Chondrocyte (in vitro differentiated cells): Measurements from ENCODE around the gene DKK2. TPM values are rescaled to one million over a fixed set of nuclear protein-coding genes. Genes with fewer than 3 reads are reported as not detected.

ENCODE experiments used
- DNase-seq: peaks from one replicate; pipeline ENCODE4 v3.0.0; 2021; ENCODE audit warnings: mixed read lengths, low spot score
- H3K27ac Mint-ChIP-seq: one replicate; pipeline ENCODE4 v1.8.0; 2021; ENCODE audit warnings: mild to moderate bottlenecking, moderate library complexity, mixed read lengths; ENCODE audit not compliant: unreplicated experiment
- H3K27me3 Mint-ChIP-seq: 2 replicates; pipeline ENCODE4 v1.8.0; 2021; ENCODE audit warnings: low read depth, mixed read lengths
- H3K36me3 Mint-ChIP-seq: 2 replicates; pipeline ENCODE4 v1.8.0; 2021; ENCODE audit warnings: low read depth, mixed read lengths
- H3K4me1 Mint-ChIP-seq: 2 replicates; pipeline ENCODE4 v1.8.0; 2021; ENCODE audit warnings: low read depth, mild to moderate bottlenecking, mixed read lengths
- H3K4me3 Mint-ChIP-seq: one replicate; pipeline ENCODE4 v1.8.0; 2021; ENCODE audit warnings: mild to moderate bottlenecking, moderate library complexity, mixed read lengths; ENCODE audit not compliant: unreplicated experiment
- H3K9me3 Mint-ChIP-seq: 2 replicates; pipeline ENCODE4 v1.8.0; 2021; ENCODE audit warnings: low read depth, mixed read lengths
- total RNA-seq: library from RNA; stranded (reverse); gene quantifications from 3 replicates; pipeline ENCODE4 v1.2.1, GENCODE V29; 2021
- TF ChIP-seq, protein P1 (sequence below): fragments of 200-600 bp; sonication (generic); IDR thresholded peaks from 2 replicates; pipeline ENCODE4 v1.5.0; 2021; ENCODE audit warnings: antibody characterized with exemption, mild to moderate bottlenecking, moderate library complexity

The DKK2 gene
- total RNA-seq, 1 donor from 2014 or later = 107 TPM

DNA sequence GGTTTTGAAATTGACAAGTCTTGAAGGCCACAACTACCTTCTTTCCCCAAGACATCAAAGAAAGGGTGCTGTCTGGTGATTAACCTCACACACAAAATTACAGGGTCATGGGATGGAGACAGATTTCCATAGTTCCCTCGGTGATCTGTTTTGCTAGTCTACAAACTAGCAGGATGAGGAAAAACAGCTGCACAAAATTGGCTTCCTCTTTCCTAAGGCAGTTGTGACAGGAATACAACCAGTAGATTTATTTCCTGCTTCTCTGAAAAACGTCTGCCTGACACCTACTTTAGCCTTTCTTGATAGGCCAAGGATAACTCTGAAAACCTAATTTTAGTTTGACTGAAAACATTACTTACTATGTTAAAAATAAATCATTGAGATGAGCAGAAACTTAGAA is 39.6 kb downstream of the DKK2 start:
- no peak overlapping the region for H3K4me3 Mint-ChIP-seq
- H3K27ac Mint-ChIP-seq = peak overlapping the region; percentile 62
- peaks cover 10% of the 10 kb centered on the region for H3K36me3 Mint-ChIP-seq
- H3K27me3 Mint-ChIP-seq = no peaks in the 10 kb centered on the region
- H3K9me3 Mint-ChIP-seq = no peaks in the 10 kb centered on the region
- DNase-seq = no peak
- TF ChIP-seq, protein P1, sequence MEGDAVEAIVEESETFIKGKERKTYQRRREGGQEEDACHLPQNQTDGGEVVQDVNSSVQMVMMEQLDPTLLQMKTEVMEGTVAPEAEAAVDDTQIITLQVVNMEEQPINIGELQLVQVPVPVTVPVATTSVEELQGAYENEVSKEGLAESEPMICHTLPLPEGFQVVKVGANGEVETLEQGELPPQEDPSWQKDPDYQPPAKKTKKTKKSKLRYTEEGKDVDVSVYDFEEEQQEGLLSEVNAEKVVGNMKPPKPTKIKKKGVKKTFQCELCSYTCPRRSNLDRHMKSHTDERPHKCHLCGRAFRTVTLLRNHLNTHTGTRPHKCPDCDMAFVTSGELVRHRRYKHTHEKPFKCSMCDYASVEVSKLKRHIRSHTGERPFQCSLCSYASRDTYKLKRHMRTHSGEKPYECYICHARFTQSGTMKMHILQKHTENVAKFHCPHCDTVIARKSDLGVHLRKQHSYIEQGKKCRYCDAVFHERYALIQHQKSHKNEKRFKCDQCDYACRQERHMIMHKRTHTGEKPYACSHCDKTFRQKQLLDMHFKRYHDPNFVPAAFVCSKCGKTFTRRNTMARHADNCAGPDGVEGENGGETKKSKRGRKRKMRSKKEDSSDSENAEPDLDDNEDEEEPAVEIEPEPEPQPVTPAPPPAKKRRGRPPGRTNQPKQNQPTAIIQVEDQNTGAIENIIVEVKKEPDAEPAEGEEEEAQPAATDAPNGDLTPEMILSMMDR = no peak
- H3K4me1 Mint-ChIP-seq = peaks cover 42% of the 10 kb centered on the region

DNA sequence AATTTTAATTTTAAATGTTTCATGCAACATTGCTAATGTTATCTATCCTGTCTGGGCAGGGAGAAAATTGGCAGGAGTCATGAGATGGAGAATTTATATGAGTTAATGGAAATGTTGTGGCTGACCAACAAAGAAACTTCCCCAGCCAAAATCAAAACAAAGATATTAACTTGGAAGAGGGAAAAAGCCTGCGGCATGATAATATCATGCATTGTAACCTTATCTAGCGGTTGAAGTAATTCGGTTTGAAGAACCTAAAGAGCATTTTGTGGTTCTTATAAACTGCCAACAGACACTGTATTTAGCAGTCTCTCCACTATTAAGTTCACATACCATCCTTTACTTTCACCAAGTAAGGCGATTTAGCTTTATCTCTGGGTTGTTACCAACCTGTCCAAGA is 42.3 kb downstream of the DKK2 start:
- H3K4me1 Mint-ChIP-seq = peaks cover 38% of the 10 kb centered on the region
- no peak for DNase-seq
- TF ChIP-seq, protein P1 = no peak

DNA sequence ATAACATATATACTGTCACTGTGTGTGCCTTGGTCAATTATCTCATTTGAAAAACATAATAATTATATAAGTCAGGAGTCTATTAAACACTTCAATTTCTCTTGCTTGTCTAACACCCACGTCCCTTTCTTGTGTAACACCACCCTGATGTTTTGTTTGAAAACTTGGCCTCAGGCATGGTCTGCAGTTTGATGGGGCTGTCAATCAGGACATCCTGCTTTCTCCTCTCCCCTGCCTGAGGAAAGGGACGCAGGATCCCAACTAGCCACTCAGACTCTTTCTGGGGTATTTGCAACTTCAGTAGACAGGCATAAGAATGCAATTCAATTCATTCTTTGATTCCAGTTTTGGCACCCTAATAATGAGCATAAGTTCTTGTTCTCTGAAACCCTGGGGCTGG is 48.8 kb downstream of the DKK2 start:
- Mint-ChIP-seq H3K36me3 (peaks cover 5% of the 10 kb centered on the region), H3K9me3 (no peaks in the 10 kb centered on the region), H3K4me3 (no peak overlapping the region), H3K27me3 (no peaks in the 10 kb centered on the region), H3K4me1 (peaks cover 33% of the 10 kb centered on the region), H3K27ac (no peak overlapping the region)
- TF ChIP-seq, protein P1 = no peak
- no peak for DNase-seq

More for the DNA sequence above, 42.3 kb downstream of the DKK2 start:
- H3K4me3 Mint-ChIP-seq = no peak overlapping the region
- H3K27me3 Mint-ChIP-seq = no peaks in the 10 kb centered on the region
- H3K27ac Mint-ChIP-seq = no peak overlapping the region
- peaks cover 10% of the 10 kb centered on the region for H3K36me3 Mint-ChIP-seq
- H3K9me3 Mint-ChIP-seq = no peaks in the 10 kb centered on the region

DNA sequence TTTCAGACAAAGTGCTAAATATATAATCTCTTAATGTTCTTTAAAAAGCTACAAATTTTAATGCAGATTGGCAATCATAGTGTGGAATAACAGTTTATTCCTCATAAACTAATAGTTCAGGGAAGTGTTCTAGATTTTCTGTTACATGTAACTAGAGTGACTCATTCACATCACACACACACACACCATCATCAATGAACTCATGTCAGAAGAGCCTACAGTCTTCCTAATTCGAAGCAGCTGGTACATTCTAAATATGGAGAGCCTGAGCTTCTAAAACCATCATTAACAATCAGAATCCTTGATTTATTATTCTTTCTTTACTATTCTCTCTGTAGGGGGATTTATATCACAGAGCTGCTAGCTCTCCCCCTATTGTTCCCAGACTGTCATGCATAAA is 49.6 kb downstream of the DKK2 start:
- Mint-ChIP-seq H3K4me1 (peaks cover 33% of the 10 kb centered on the region), H3K9me3 (no peaks in the 10 kb centered on the region), H3K4me3 (no peak overlapping the region), H3K27ac (peak overlapping the region; percentile 84), H3K36me3 (peaks cover 2% of the 10 kb centered on the region), H3K27me3 (no peaks in the 10 kb centered on the region)
- DNase-seq = no peak
- TF ChIP-seq, protein P1 = no peak

DNA sequence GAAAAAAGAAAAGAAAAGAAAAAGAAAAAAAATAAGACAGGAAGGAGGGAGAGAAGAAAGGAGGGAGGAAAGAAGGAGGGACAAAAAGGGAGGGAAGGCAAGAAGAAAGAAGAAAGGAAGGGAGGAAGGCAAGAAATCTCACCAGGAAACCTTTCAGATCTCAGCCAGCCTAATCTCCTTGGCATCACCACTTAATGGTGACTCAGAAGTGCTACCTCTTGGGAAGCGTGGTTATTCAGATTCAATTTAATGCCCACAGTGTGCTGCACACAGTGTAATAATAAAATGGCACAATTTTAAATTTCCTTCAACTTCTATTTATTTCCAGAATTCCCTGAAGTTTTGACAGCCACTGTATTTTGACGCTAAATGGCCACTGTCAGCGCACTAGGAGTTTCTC is 50.3 kb downstream of the DKK2 start:
- Mint-ChIP-seq H3K9me3 (no peaks in the 10 kb centered on the region), H3K4me3 (no peak overlapping the region), H3K36me3 (peaks cover 2% of the 10 kb centered on the region), H3K27me3 (no peaks in the 10 kb centered on the region), H3K4me1 (peaks cover 29% of the 10 kb centered on the region), H3K27ac (peak overlapping the region; percentile 84)
- DNase-seq = no peak
- TF ChIP-seq, protein P1 = no peak
